Skin of body (tissue), 2 donors: ENCODE data around the gene FHL2. TPM values are rescaled to one million over a fixed set of nuclear protein-coding genes. Genes with fewer than 3 reads are reported as not detected.
"Not testable (repeated sequence)": the region's sequence is repeated elsewhere in the genome, so short reads cannot be mapped to it uniquely, and the experiment has no call there.

Experiments used
- DNase-seq: peaks from one replicate; lab custom pipeline; 2025; lab: John Stamatoyannopoulos, UW
- total RNA-seq: library from RNA; depleted of rRNA; stranded (reverse); fragments of >200 nt; gene quantifications from one replicate; pipeline ENCODE4 v1.2.3, GENCODE V29; 2014

The FHL2 gene
- total RNA-seq, 1 donor from 2014 or later, result 31.5 TPM

- no peak for DNase-seq
Measured at GRCh38 chr2:105344704-105345345, 54.0 kb downstream of the FHL2 start.

GRCh38 chr2:105339414-105339813, 59.4 kb downstream of the FHL2 start:
- DNase-seq, result no peak

GRCh38 chr2:105338020-105338385, 60.8 kb downstream of the FHL2 start:
- DNase-seq, result no peak

DNA sequence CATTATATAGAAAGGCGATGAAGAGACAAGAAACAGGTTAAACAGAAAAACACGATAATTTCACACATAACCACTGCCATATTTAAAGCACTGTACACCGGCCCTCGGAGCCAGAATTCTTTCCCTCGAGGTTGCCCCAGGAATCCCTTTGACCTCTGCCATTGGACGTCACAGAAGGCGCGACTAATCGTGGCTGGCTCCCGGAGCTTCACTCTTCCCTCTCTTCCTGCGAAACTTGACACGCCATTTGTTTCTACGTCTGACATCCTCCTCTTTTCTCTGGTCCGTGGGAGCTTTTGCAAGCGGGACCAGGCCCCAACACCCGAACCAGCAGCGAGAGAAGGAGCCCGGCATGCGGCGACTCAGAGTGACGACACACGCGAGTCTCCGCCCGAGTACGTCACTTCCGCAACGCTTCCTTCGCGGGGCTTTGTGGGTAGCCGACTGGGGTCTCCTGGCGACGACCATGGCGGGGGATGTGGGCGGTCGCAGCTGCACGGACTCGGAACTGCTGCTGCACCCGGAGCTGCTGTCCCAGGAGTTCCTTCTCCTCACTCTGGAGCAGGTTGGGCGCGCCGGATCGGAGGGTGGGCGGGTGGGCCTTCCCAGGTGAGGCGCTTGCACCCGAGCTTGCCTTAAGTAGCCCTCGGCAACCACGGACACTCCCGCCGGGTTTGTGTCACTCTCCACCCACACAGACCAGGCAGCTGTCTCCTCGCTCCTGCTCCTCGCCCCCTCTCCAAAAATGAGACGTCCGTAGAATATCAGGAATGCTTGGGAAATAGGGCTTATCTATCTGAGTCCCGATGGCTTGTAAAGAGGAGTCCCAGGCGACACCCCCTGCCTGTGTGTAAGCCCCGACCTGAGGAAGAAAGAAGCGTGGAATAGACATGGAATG, 61.5 kb downstream of the FHL2 start, which contains the start of gene C2orf49:
Gene C2orf49 (plus strand): TSS at position 419 of the 898 bp plus-strand sequence. CDS start 48 bp downstream, at position 467.
- peak; percentile 91 for DNase-seq

DNA sequence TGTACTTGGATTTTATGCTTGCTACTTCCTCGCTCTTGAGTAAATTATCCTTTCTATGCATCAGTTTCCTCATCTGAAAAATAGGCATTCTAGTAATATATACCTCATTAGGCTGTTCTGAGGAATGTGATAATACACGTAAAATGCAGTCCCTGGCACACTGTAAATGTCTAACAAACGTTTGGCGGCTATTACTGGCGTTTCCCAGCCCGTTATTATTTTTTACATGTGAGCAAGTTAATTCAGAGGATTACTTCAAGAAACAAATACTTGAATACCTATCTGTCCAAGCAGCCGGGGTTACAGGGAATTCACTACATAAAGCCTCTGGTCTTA, 62.1 kb downstream of the FHL2 start:
- DNase-seq, result no peak

DNA sequence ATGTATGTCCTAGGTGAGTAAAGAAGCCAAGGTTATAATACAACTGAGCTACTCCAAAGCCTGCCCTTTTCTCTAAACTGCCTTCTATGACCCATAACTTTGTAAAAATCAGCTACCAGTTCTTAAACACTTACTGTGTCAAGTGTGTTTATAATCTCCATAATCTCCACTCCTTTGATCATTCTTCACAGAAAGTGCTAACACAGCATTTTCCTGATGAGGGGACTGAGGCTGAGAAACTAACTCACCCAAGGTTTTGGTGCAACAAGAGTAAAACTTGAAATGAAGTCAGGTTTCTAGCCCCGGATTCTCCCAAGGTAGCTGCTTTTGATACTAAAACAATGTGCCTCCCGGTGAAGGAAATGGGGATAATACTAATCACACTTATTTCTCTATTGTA, 63.4 kb downstream of the FHL2 start:
- no peak for DNase-seq

- no peak for DNase-seq
Measured at GRCh38 chr2:105334211-105334610, 64.6 kb downstream of the FHL2 start.

DNA sequence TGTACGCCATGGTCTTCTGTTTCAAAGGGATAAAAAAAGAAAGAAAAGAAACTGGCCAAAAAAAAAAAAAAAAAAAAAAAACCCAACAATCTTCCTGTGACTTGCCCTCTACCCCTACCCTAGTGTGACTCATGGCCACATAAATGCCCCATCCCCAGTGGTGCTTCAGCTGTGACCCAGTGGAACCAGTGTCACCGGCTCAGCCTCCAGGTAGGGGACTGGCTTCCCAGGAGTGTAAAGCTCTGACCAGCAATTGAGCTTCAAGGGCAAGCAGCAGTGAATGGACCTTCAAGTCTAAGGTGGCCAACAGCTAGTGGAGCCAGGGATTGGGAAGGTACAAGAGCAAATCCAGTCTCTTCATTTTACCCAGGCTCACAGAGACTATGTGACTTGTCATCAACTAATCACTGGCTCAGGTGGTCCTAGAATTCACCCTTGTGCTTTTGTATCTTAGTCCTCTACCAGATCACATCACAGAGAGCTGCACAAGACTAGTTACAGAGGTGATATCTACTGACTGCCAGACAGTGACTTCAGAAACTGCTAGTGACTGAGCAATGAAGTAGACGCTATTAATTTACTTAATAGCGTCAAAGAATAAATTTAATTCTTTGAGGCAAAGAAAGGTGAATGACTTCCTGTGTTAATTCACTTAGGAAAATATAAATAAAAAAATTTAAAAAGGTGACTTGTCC, 68.0 kb downstream of the FHL2 start:
- DNase-seq, result no peak

GRCh38 chr2:105329561-105330495, 69.0 kb downstream of the FHL2 start, which contains the start of gene TGFBRAP1:
TSS of gene TGFBRAP1 (minus strand) at chr2:105329735. CDS start at chr2:105308301, 21,434 bp downstream.
- DNase-seq, result no peak

DNA sequence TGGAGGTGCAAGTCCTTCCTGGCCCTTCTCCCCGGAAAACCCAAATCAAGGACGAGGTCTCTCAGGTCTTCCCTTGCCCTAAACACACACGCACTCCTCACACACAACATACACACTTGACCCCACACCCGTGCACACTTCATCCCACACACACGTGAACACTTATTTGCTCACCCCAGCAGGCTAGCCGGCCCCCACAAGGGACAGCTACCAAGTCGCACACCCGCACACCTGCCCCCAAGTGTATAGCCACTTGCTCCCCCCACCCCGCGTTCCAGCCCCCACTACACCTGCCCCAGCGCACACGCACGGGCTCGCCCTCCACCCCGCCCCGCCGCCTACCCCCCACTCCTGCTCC, 69.7 kb downstream of the FHL2 start:
- DNase-seq, result no peak

- DNase-seq, result no peak
Measured at GRCh38 chr2:105328281-105329196, 70.3 kb downstream of the FHL2 start.

- DNase-seq, result no peak
Measured at GRCh38 chr2:105327690-105328089, 71.2 kb downstream of the FHL2 start.

- DNase-seq, result not testable (repeated sequence)
Measured at GRCh38 chr2:105327271-105327670, 71.6 kb downstream of the FHL2 start.

DNA sequence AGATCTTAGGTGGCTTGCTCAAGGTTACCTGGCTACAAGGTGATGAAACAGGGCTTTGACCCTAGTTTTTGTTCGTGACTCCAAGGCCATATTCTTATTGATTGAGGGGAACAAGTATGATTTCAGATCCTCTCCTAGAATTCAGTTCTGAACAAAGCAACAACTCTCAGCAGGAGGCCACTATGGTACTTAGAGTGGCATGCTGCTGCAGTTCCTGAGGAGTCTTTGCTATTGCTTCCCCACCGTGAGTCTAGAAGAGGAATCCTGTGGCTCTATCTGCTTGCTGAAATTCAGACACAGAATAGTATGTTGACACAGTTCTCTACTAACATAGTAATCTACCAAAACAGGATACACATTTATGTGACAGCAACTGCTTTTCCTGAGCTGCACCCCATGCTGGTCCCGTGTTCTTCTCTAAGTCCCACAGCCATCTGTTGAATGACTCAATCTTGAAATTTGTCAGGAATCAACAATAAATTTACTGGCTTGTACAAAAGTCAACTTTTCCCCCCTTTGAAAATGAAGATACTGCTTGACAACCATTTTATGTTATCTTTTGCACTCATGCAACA, 73.4 kb downstream of the FHL2 start:
- DNase-seq, result no peak

DNA sequence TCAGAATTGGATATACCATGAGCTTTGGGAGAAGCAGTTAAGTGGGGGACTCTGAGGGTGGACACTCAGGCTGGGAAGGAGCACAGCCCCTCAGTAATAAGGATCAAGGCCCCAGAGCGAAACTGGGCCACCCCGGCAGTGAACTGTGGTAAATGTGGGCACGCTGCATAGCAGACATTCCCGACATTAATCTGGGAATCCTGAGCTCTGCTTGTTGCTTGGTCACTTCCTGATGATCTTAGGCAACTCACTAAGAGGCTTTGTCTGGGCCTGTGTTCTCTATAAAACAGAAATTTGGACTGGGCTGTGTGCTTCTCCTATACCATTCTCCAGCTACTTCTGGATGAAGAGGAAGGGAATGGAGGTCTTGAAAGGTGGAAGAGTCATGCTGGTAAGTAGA, 74.1 kb downstream of the FHL2 start:
- DNase-seq, result no peak

DNA sequence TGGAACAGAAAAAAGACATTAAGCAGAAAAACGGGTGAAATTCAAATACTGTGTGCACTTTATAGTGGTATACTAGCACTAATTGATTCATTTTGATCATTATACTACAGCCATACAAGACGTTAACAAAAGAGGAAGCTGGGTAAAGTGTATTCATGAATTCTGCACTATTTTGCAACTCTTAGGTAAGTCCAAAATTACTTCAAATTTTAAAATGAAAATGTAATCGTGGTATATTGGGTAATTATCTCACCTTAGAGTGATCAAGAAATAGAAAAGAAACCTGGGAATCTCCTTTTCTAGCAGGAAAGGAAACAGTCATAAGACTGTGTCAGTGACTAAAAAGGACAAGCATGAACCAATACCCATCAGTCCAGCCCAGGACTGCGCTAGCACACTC, 74.8 kb downstream of the FHL2 start:
- DNase-seq, result no peak

GRCh38 chr2:105323111-105323510, 75.7 kb downstream of the FHL2 start:
- DNase-seq, result no peak

DNA sequence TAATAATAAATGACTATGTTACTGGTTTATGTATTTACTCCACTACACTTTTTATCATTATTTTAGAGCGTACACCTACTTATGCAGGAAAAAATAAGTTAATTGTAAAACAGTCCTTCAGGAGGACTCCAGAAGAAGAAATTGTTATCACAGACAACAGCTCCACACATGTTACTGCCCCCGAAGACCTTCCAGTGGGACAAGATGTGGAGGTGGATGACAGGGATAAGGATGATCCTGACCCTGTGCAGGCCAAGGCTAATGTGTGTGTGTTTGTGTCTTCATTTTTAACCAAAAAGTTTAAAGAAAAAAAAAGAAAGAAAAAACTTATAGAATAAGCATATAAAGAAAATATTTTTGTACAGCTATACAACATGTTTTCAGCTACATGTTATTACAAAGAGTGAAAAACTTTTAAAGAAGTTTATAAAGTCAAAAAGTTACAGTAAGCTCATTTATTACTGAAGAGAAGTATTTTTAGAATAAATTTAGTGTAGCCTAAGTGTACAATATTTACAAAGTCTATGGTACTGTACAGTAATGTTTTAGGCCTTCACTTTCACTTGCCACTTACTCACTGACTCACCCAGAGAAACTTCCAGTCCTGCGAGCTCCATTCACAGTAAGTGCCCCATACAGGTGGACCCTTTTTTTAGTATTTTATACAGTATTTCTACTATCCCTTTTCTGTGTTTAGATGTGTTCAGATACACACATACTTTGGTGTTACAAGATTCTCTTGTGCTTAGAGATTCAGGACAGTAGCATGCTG, 76.8 kb downstream of the FHL2 start:
- DNase-seq, result no peak

- no peak for DNase-seq
Measured at GRCh38 chr2:105320651-105321215, 78.1 kb downstream of the FHL2 start.
